Chondrocyte (in vitro differentiated cells): ENCODE measurements around the gene MXI1. TPM values are rescaled to one million over a fixed set of nuclear protein-coding genes. Genes with fewer than 3 reads are reported as not detected.
"Not testable (repeated sequence)": the region's sequence is repeated elsewhere in the genome, so short reads cannot be mapped to it uniquely, and the experiment has no call there.

Experiments used
- DNase-seq: peaks from one replicate; pipeline ENCODE4 v3.0.0; 2021; ENCODE audit warnings: mixed read lengths, low spot score
- H3K27ac Mint-ChIP-seq: one replicate; pipeline ENCODE4 v1.8.0; 2021; ENCODE audit warnings: mild to moderate bottlenecking, moderate library complexity, mixed read lengths; ENCODE audit not compliant: unreplicated experiment
- H3K27me3 Mint-ChIP-seq: 2 replicates; pipeline ENCODE4 v1.8.0; 2021; ENCODE audit warnings: low read depth, mixed read lengths
- H3K36me3 Mint-ChIP-seq: 2 replicates; pipeline ENCODE4 v1.8.0; 2021; ENCODE audit warnings: low read depth, mixed read lengths
- H3K4me1 Mint-ChIP-seq: 2 replicates; pipeline ENCODE4 v1.8.0; 2021; ENCODE audit warnings: low read depth, mild to moderate bottlenecking, mixed read lengths
- H3K4me3 Mint-ChIP-seq: one replicate; pipeline ENCODE4 v1.8.0; 2021; ENCODE audit warnings: mild to moderate bottlenecking, moderate library complexity, mixed read lengths; ENCODE audit not compliant: unreplicated experiment
- H3K9me3 Mint-ChIP-seq: 2 replicates; pipeline ENCODE4 v1.8.0; 2021; ENCODE audit warnings: low read depth, mixed read lengths
- total RNA-seq: library from RNA; stranded (reverse); gene quantifications from 3 replicates; pipeline ENCODE4 v1.2.1, GENCODE V29; 2021
- TF ChIP-seq, protein P1 (sequence below): fragments of 200-600 bp; sonication (generic); IDR thresholded peaks from 2 replicates; pipeline ENCODE4 v1.5.0; 2021; ENCODE audit warnings: antibody characterized with exemption, mild to moderate bottlenecking, moderate library complexity

The MXI1 gene
- total RNA-seq, 1 donor from 2014 or later, result 26.8 TPM

DNA sequence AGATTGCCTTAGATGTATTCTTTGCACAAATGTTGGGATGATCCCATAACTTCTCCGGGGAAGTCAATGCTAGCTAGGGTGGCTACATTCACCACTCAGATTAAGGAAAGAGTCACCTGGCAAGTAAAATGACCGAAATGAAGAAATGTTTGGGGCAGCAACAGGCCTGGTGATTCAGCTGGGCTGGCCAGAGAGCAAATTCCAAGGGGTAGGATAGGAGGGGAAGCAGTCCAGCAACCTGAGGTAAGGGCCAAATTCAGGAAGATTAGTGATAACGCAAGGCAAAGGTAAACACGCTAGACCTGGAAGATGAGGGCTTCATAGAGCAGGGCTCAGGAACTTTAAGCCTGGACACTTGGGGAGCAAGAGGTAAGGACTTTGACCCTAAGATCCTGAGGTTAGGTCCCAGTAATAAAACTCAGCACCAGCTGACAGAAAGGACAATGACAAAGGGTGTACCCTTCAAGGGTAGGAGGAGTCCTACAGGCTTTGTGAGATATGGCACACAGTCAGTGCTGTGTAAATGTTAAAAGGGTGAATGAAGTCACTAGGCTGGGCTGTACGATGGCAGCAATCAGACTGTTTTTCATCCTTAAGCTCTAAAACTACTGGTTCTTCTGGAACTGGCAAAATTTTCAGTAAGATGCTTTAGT is 120.0 kb downstream of the MXI1 start:
- Mint-ChIP-seq H3K4me3 (no peak overlapping the region), H3K4me1 (peaks cover 24% of the 10 kb centered on the region), H3K36me3 (peaks cover 11% of the 10 kb centered on the region), H3K27me3 (no peaks in the 10 kb centered on the region), H3K9me3 (peaks cover 22% of the 10 kb centered on the region), H3K27ac (peak overlapping the region; percentile 65)
- no peak for DNase-seq
- TF ChIP-seq, protein P1, sequence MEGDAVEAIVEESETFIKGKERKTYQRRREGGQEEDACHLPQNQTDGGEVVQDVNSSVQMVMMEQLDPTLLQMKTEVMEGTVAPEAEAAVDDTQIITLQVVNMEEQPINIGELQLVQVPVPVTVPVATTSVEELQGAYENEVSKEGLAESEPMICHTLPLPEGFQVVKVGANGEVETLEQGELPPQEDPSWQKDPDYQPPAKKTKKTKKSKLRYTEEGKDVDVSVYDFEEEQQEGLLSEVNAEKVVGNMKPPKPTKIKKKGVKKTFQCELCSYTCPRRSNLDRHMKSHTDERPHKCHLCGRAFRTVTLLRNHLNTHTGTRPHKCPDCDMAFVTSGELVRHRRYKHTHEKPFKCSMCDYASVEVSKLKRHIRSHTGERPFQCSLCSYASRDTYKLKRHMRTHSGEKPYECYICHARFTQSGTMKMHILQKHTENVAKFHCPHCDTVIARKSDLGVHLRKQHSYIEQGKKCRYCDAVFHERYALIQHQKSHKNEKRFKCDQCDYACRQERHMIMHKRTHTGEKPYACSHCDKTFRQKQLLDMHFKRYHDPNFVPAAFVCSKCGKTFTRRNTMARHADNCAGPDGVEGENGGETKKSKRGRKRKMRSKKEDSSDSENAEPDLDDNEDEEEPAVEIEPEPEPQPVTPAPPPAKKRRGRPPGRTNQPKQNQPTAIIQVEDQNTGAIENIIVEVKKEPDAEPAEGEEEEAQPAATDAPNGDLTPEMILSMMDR, result no peak

DNA sequence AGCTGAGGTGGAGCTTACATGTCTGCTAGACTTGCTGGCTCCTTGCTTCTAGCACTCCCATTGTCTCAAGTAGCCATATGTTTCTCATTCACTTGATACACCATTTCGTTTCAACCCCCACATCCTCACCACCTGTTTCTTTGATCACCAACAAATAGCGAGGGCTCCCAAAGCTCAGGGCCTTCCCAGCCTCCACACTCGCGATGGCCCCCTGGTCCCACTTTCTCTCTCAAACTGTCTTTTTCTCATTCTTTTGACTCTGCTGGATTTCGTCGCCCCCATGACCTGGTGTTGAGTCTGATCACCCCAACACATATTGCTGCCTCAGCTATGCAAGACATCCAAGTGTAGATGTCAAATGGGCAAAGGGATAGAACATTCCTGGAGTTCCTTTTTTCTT is 123.3 kb downstream of the MXI1 start:
- Mint-ChIP-seq H3K36me3 (peaks cover 11% of the 10 kb centered on the region), H3K27ac (no peak overlapping the region)
- TF ChIP-seq, protein P1, result no peak

DNA sequence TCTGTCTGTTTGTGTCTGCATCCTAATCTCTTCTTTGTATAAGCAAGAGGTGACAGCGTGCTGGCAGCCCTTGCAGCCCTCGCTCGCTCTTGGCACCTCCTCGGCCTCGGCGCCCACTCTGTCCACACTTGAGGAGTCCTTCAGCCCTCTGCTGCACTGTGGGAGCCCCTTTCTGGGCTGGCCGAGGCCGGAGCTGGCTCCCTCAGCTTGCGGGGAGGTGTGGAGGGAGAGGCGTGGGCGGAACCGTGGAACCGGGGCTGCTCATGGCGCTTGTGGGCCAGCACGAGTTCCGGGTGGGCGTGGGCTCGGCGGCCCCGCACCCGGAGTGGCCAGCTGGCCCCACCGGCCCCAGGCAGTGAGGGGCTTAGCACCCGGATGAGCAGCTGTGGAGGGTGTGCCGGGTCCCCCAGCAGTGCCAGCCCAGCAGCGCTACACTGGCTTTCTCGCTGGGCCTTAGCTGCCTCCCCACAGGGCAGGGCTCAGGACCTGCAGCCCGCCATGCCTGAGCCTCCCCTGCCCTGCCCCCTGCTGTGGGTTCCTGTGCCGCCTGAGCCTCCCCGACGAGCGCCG is 123.9 kb downstream of the MXI1 start:
- Mint-ChIP-seq H3K4me1 (peaks cover 22% of the 10 kb centered on the region), H3K9me3 (peaks cover 20% of the 10 kb centered on the region)
- not testable (repeated sequence) for H3K27ac Mint-ChIP-seq, H3K4me3 Mint-ChIP-seq, H3K27me3 Mint-ChIP-seq, DNase-seq, H3K36me3 Mint-ChIP-seq

More for the DNA sequence above, 123.3 kb downstream of the MXI1 start:
- DNase-seq, result no peak
- H3K4me3 Mint-ChIP-seq, result no peak overlapping the region
- H3K9me3 Mint-ChIP-seq, result peaks cover 22% of the 10 kb centered on the region
- H3K4me1 Mint-ChIP-seq, result peaks cover 20% of the 10 kb centered on the region
- H3K27me3 Mint-ChIP-seq, result no peaks in the 10 kb centered on the region

DNA sequence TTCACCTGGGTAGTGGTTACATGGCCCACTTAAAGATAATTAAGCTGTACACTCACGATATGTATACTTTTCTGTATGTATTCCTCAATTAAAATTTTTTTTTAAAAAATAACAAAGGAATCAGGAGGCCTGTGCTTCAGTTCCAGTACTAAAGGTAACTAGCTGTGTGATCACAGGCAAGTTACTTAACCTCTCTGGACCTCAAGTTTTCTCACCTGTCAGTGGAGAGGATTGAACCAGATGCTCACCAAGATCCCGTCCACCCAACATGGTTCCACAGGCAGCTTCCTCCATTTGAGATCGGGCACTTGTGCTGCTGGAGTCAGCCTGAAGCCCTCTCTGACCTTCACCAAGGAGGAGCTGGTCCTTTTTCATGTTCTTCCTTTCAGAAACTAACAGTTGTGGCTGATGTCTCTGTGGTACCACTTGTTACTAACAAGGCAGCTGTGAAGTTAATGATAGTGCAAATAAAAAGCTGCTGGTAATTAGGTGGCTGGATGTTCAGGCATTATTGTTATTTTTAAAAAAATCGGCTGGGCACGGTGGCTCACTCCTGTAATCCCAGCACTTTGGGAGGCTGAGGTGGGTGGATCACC is 126.8 kb downstream of the MXI1 start:
- Mint-ChIP-seq H3K36me3 (peaks cover 10% of the 10 kb centered on the region), H3K27ac (no peak overlapping the region), H3K9me3 (peaks cover 18% of the 10 kb centered on the region), H3K4me3 (no peak overlapping the region), H3K4me1 (peaks cover 29% of the 10 kb centered on the region), H3K27me3 (no peaks in the 10 kb centered on the region)
- TF ChIP-seq, protein P1, result no peak
- DNase-seq, result no peak

DNA sequence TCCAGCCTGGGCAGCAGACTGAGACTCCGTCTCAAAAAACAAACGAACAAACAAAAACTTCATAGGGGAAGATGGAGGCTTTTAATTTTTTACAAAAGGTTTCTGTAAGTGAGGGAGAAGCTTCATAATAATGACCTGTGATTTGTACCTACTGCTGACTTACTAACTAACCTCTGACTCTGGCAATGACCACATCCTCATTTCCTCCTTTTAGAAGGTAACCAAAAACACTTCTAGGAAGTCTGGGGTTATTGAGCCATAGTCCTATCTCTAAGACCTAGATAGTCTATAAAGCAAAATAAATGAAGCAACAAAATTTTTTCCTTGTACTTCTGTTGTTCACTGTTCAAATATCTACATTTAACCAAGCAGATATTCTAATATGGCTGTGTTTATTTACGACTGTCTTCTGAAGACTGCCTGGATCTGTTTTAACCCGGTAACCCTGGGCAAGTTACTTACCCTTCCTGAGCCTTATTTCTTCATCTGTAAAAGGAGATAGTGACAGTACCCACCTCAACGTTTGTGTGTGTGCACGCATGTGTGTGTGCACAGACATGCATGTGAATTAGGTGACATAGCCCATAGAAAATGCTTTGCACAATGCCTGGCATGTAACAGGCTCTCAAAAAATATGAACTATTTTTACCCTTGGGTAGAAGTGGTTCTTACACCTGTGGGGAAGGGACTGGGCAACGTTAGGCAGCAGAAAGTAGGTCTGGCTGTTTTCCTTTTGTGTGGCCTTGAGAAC is 128.1 kb downstream of the MXI1 start:
- no peak for DNase-seq
- Mint-ChIP-seq H3K36me3 (peaks cover 4% of the 10 kb centered on the region), H3K27ac (peak overlapping the region; percentile 56), H3K9me3 (peaks cover 9% of the 10 kb centered on the region), H3K4me1 (peaks cover 29% of the 10 kb centered on the region), H3K4me3 (no peak overlapping the region), H3K27me3 (no peaks in the 10 kb centered on the region)
- TF ChIP-seq, protein P1, result no peak
